ENCODE data around the gene MIEF1.

DNA sequence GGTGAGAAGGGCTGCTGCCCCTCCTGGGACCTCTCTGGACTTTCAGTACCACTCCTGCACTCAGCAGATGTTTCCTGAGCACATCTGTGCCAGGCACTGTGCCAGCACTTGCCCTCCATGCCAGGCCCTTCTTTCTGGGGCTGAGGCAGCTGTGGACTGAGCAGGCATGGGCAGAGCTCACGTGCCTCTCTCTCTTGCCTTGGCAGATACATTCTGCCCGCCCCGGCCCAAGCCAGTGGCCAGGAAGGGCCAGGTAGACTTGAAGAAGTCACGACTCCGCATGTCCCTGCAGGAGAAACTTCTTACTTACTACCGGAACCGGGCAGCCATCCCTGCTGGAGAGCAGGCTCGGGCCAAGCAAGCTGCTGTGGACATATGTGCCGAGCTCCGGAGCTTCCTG, 9.9 kb downstream of the MIEF1 start:
- TF ChIP-seq, protein P1, sequence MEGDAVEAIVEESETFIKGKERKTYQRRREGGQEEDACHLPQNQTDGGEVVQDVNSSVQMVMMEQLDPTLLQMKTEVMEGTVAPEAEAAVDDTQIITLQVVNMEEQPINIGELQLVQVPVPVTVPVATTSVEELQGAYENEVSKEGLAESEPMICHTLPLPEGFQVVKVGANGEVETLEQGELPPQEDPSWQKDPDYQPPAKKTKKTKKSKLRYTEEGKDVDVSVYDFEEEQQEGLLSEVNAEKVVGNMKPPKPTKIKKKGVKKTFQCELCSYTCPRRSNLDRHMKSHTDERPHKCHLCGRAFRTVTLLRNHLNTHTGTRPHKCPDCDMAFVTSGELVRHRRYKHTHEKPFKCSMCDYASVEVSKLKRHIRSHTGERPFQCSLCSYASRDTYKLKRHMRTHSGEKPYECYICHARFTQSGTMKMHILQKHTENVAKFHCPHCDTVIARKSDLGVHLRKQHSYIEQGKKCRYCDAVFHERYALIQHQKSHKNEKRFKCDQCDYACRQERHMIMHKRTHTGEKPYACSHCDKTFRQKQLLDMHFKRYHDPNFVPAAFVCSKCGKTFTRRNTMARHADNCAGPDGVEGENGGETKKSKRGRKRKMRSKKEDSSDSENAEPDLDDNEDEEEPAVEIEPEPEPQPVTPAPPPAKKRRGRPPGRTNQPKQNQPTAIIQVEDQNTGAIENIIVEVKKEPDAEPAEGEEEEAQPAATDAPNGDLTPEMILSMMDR (IDR thresholded peaks at IDR 0.05), result no peak
- TF ChIP-seq POLR2A (IDR thresholded peaks at IDR 0.05), result no peak
